Measurements from ENCODE around the gene MCTP1. TPM values are rescaled to one million over a fixed set of nuclear protein-coding genes. Genes with fewer than 3 reads are reported as not detected.

Gene MCTP1
- total RNA-seq, 1 experiment from 2014 or later: 2.5 TPM

- H3K56ac ChIP-seq (ENCODE audit: insufficient read length, low read depth, low read length): no peak overlapping the region
- no peak overlapping the region for H4K91ac ChIP-seq (ENCODE audit: insufficient read length, low read depth, low read length)
- H3K27me3 ChIP-seq (ENCODE audit: insufficient read depth, low read length): no peaks in the 10 kb centered on the region
- H2BK5ac ChIP-seq (ENCODE audit: insufficient read length, low read length): no peak overlapping the region
- no peak overlapping the region for H2AK5ac ChIP-seq (ENCODE audit: insufficient read length, low read length)
- no CpG with 5 or more reads among the region's 3 CpGs for WGBS (ENCODE audit: extremely low coverage, insufficient read length, low lambda C conversion rate)
- H3K9ac ChIP-seq (ENCODE audit: extremely low read depth, insufficient read length, low read length): no peak overlapping the region
- Mint-ChIP-seq H3K27ac (no peak overlapping the region), H3K9me3 (no peaks in the 10 kb centered on the region), H3K27me3 (ENCODE audit: low read depth) (no peaks in the 10 kb centered on the region), H3K4me1 (no peaks in the 10 kb centered on the region), H3K4me3 (no peak overlapping the region), H3K36me3 (ENCODE audit: insufficient read depth in 1 of 3, low read depth in 3 of 3) (no peaks in the 10 kb centered on the region)
- DNase-seq: no peak
- no peak overlapping the region for H2BK120ac ChIP-seq (ENCODE audit: low read depth, low read length, poor library complexity, severe bottlenecking)
- no peak overlapping the region for H2BK12ac ChIP-seq (ENCODE audit: insufficient read length, low read depth, low read length)
- no peak overlapping the region for H2BK20ac ChIP-seq (ENCODE audit: low read depth, low read length, poor library complexity, severe bottlenecking)
- no peak overlapping the region for H3K4me2 ChIP-seq (ENCODE audit: insufficient read depth, insufficient read length, low read length)
- no peak overlapping the region for H3K18ac ChIP-seq (ENCODE audit: insufficient read length, low read depth, low read length)
- no peaks in the 10 kb centered on the region for H3K9me3 ChIP-seq (ENCODE audit: control insufficient read depth, low read depth, low read length)
- no peak overlapping the region for H2AFZ ChIP-seq (ENCODE audit: low read length)
- H4K8ac ChIP-seq (replicated peaks; ENCODE audit: insufficient read length, low read depth, low read length): no peak overlapping the region
- no peak overlapping the region for H2BK15ac ChIP-seq (ENCODE audit: low read depth, low read length)
- no peak overlapping the region for H3K27ac ChIP-seq (ENCODE audit: insufficient read length, low read depth, low read length)
- no peaks in the 10 kb centered on the region for H3K79me2 ChIP-seq (ENCODE audit: insufficient read depth, low read length)
- H3K4me1 ChIP-seq (ENCODE audit: insufficient read depth, low read length): no peaks in the 10 kb centered on the region
- H3K79me1 ChIP-seq (ENCODE audit: insufficient read depth, low read depth, low read length, poor library complexity, severe bottlenecking): no peaks in the 10 kb centered on the region
- H3K23me2 ChIP-seq (ENCODE audit: insufficient read length, low read depth, low read length, poor library complexity, severe bottlenecking): no peaks in the 10 kb centered on the region
- no peak overlapping the region for H3K14ac ChIP-seq (ENCODE audit: insufficient read depth, low read length)
- H4K20me1 ChIP-seq (ENCODE audit: control insufficient read depth, insufficient read depth, insufficient read length): no peaks in the 10 kb centered on the region
- H3K23ac ChIP-seq (ENCODE audit: insufficient read length, low read depth, low read length): no peak overlapping the region
- no peak overlapping the region for H3K4ac ChIP-seq (ENCODE audit: low read depth, low read length)
- no peak overlapping the region for H3T11ph ChIP-seq (ENCODE audit: low read length)
- no peak for TF ChIP-seq CTCF (conservative IDR thresholded peaks at IDR 0.05)
- H4K5ac ChIP-seq (ENCODE audit: insufficient read length, low read depth, low read length): no peak overlapping the region
Observed at GRCh38 chr5:94759022-94759421, 525.9 kb downstream of the MCTP1 start.

Measured in H9 (cell line).